Ishikawa (cell line): Measurements from ENCODE around the gene MRM2.

Experiments used
- CEBPB ChIP-seq: IDR thresholded peaks from 2 replicates; pipeline ENCODE4 v1.6.1; 2012
- CREB1 ChIP-seq: IDR thresholded peaks from 2 replicates; pipeline ENCODE4 v1.6.1; 2012; ENCODE audit warnings: low read depth
- EGR1 ChIP-seq: IDR thresholded peaks from 2 replicates; pipeline ENCODE4 v1.6.1; 2012
- EP300 ChIP-seq: IDR thresholded peaks from 2 replicates; pipeline ENCODE4 v1.6.1; 2012; ENCODE audit warnings: borderline replicate concordance
- FOXM1 ChIP-seq: IDR thresholded peaks from 2 replicates; pipeline ENCODE4 v1.6.1; 2012; ENCODE audit warnings: low read depth, borderline replicate concordance
- NFIC ChIP-seq: IDR thresholded peaks from 2 replicates; pipeline ENCODE4 v1.6.1; 2012
- RAD21 ChIP-seq: IDR thresholded peaks from 2 replicates; pipeline ENCODE4 v1.6.1; 2012; ENCODE audit warnings: low read depth
- TAF1 ChIP-seq: IDR thresholded peaks from 2 replicates; pipeline ENCODE4 v1.6.1; 2012; ENCODE audit warnings: low read depth, mild to moderate bottlenecking
- TCF12 ChIP-seq: IDR thresholded peaks from 2 replicates; pipeline ENCODE4 v1.6.1; 2012; ENCODE audit warnings: low read depth
- TEAD4 ChIP-seq: IDR thresholded peaks from 2 replicates; pipeline ENCODE4 v1.6.1; 2012
- YY1 ChIP-seq: IDR thresholded peaks from 2 replicates; pipeline ENCODE4 v1.6.1; 2012; ENCODE audit warnings: low read depth
- ZBTB7A ChIP-seq: IDR thresholded peaks from 2 replicates; pipeline ENCODE4 v1.6.1; 2012; ENCODE audit warnings: low read depth
- TF ChIP-seq, protein P1 (sequence below): IDR thresholded peaks from 2 replicates; pipeline ENCODE4 v1.6.1; 2012
- TF ChIP-seq, protein P2 (sequence below): IDR thresholded peaks from 2 replicates; pipeline ENCODE4 v1.6.1; 2012; ENCODE audit warnings: low read depth, mild to moderate bottlenecking
- TF ChIP-seq, protein P3 (sequence below): IDR thresholded peaks from 2 replicates; pipeline ENCODE4 v1.6.1; 2012

MRM2 gene

DNA sequence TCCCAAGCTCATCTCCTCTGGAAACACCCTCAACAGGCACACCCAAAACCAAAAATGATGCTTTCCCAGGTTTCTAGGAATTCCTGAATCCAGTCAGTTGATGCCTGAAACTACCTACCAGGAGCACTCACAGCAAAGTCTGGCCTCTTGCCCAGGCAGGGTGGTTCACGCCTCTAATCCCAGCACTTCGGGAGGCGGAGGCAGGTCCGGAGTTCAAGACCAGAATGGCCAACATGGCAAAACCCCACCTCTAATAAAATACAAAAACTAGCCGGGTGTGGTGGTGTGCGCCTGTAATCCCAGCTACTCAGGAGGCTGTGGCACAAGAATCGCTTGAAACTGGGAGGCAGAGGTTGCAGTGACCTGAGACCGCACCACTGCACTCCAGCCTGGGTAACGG lies 11.1 kb downstream of the MRM2 start:
- no peak for TF ChIP-seq ZBTB7A
- TF ChIP-seq EGR1 = no peak
- TF ChIP-seq CEBPB = no peak
- TF ChIP-seq NFIC = no peak
- no peak for TF ChIP-seq YY1
- TF ChIP-seq CREB1 = no peak
- TF ChIP-seq RAD21 = no peak
- TF ChIP-seq TEAD4 = no peak
- no peak for TF ChIP-seq FOXM1
- TF ChIP-seq TCF12 = no peak
- TF ChIP-seq, protein P1, sequence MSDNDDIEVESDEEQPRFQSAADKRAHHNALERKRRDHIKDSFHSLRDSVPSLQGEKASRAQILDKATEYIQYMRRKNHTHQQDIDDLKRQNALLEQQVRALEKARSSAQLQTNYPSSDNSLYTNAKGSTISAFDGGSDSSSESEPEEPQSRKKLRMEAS = no peak
- TF ChIP-seq TAF1 = no peak
- TF ChIP-seq EP300 = no peak
- TF ChIP-seq, protein P2, sequence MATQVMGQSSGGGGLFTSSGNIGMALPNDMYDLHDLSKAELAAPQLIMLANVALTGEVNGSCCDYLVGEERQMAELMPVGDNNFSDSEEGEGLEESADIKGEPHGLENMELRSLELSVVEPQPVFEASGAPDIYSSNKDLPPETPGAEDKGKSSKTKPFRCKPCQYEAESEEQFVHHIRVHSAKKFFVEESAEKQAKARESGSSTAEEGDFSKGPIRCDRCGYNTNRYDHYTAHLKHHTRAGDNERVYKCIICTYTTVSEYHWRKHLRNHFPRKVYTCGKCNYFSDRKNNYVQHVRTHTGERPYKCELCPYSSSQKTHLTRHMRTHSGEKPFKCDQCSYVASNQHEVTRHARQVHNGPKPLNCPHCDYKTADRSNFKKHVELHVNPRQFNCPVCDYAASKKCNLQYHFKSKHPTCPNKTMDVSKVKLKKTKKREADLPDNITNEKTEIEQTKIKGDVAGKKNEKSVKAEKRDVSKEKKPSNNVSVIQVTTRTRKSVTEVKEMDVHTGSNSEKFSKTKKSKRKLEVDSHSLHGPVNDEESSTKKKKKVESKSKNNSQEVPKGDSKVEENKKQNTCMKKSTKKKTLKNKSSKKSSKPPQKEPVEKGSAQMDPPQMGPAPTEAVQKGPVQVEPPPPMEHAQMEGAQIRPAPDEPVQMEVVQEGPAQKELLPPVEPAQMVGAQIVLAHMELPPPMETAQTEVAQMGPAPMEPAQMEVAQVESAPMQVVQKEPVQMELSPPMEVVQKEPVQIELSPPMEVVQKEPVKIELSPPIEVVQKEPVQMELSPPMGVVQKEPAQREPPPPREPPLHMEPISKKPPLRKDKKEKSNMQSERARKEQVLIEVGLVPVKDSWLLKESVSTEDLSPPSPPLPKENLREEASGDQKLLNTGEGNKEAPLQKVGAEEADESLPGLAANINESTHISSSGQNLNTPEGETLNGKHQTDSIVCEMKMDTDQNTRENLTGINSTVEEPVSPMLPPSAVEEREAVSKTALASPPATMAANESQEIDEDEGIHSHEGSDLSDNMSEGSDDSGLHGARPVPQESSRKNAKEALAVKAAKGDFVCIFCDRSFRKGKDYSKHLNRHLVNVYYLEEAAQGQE = no peak
- TF ChIP-seq, protein P3, sequence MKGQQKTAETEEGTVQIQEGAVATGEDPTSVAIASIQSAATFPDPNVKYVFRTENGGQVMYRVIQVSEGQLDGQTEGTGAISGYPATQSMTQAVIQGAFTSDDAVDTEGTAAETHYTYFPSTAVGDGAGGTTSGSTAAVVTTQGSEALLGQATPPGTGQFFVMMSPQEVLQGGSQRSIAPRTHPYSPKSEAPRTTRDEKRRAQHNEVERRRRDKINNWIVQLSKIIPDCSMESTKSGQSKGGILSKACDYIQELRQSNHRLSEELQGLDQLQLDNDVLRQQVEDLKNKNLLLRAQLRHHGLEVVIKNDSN = no peak

DNA sequence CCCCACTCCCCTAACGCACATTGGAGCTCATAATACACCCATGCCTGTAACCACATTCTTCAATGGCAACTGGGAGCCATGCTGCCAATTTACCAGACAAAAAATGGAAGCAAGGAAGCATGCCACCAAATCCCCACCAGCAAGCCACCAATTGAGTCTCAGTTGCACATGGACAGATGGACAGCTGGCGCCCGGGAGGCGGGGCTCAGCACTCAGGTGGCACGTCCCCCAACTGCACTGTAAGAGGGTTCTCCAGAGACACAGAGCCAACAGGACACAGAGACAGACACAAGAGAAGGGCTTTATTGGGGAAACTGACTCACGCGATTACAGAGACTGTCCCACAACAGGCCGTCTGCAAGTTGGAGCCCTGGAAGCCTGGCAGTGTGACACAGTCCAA lies 11.8 kb downstream of the MRM2 start:
- TF ChIP-seq, protein P3 = no peak
- TF ChIP-seq, protein P2 = no peak
- no peak for TF ChIP-seq EP300
- TF ChIP-seq TEAD4 = no peak
- TF ChIP-seq EGR1 = no peak
- no peak for TF ChIP-seq RAD21
- no peak for TF ChIP-seq FOXM1
- no peak for TF ChIP-seq TCF12
- TF ChIP-seq, protein P1 = no peak
- TF ChIP-seq NFIC = no peak
- no peak for TF ChIP-seq YY1
- no peak for TF ChIP-seq TAF1
- TF ChIP-seq CEBPB = no peak
- TF ChIP-seq ZBTB7A = no peak
- no peak for TF ChIP-seq CREB1

DNA sequence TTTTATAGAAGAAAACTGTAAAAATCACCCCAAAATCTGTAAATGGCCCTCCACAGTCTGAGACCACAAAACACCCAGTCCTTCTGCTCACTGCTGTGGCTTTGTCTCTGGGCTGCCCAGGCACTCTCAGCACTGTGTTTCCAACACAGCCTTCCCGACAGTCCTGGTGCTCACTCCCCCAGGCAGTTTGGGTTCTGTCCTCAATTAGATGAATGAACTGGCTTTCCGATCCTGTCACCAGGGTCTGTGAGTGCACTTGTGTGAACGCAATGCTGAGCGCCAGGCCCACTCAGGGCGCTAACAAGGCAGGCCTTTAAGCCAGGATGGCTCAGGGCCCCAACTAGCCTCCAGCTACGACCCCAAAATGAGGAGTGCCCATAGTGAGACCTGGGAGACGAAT lies 12.5 kb downstream of the MRM2 start:
- TF ChIP-seq TAF1 = no peak
- TF ChIP-seq EGR1 = no peak

DNA sequence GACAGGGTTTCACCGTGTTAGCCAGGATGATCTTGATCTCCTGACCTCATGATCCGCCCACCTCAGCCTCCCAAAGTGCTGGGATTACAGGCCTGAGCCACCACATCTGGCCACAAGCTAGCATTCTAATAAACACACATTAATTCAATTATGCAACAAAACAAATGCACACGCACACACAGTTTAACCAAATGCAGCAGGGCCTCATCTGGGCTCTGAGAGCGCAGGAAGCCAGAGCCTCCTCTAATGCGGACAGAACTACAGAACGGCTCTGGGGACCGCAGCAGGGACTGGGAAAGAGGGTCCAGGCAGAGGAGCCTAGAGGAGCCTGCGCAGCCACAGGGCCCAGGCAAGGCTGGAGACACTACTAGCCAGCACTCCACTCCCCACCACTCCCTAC lies 13.1 kb downstream of the MRM2 start:
- TF ChIP-seq CREB1 (no peak), NFIC (no peak), FOXM1 (no peak), YY1 (no peak), RAD21 (no peak), EP300 (no peak), EGR1 (no peak)
- TF ChIP-seq, protein P1 = no peak
- TF ChIP-seq, protein P2 = no peak
- TF ChIP-seq, protein P3 = no peak
